Measurements from ENCODE around the gene FHIT. TPM values are rescaled to one million over a fixed set of nuclear protein-coding genes. Genes with fewer than 3 reads are reported as not detected.

FHIT gene
- total RNA-seq, 1 donor from 2014 or later: 11.5 TPM

- Histone ChIP-seq H3K27me3 (ENCODE audit: control insufficient read depth, insufficient read depth, low read length) (no peaks in the 10 kb centered on the region), H3K4me3 (ENCODE audit: low read depth, low read length) (no peak overlapping the region), H3K36me3 (ENCODE audit: control insufficient read depth, insufficient read depth, low read length) (no peaks in the 10 kb centered on the region)
- TF ChIP-seq CTCF (IDR thresholded peaks at IDR 0.05; ENCODE audit: insufficient read depth, low read length, poor library complexity, severe bottlenecking): no peak
- no peak for DNase-seq (ENCODE audit: low read depth)
Observed at GRCh38 chr3:60036803-60037202, 1214.4 kb downstream of the FHIT start.

GRCh38 chr3:60033901-60034453 lies 1217.3 kb downstream of the FHIT start:
- TF ChIP-seq CTCF (IDR thresholded peaks at IDR 0.05; ENCODE audit: insufficient read depth, low read length, poor library complexity, severe bottlenecking): no peak
- H3K4me3 ChIP-seq (ENCODE audit: low read depth, low read length): no peak overlapping the region
- no peaks in the 10 kb centered on the region for H3K27me3 ChIP-seq (ENCODE audit: control insufficient read depth, insufficient read depth, low read length)
- H3K36me3 ChIP-seq (ENCODE audit: control insufficient read depth, insufficient read depth, low read length): no peaks in the 10 kb centered on the region
- DNase-seq (ENCODE audit: low read depth): no peak

GRCh38 chr3:60030982-60031381 lies 1220.3 kb downstream of the FHIT start:
- H3K36me3 ChIP-seq (ENCODE audit: control insufficient read depth, insufficient read depth, low read length): no peaks in the 10 kb centered on the region
- TF ChIP-seq CTCF (IDR thresholded peaks at IDR 0.05; ENCODE audit: insufficient read depth, low read length, poor library complexity, severe bottlenecking): no peak
- H3K4me3 ChIP-seq (ENCODE audit: low read depth, low read length): no peak overlapping the region
- no peak for DNase-seq (ENCODE audit: low read depth)
- H3K27me3 ChIP-seq (ENCODE audit: control insufficient read depth, insufficient read depth, low read length): no peaks in the 10 kb centered on the region

- Histone ChIP-seq H3K36me3 (ENCODE audit: control insufficient read depth, insufficient read depth, low read length) (no peaks in the 10 kb centered on the region), H3K27me3 (ENCODE audit: control insufficient read depth, insufficient read depth, low read length) (no peaks in the 10 kb centered on the region), H3K4me3 (ENCODE audit: low read depth, low read length) (no peak overlapping the region)
- DNase-seq (ENCODE audit: low read depth): no peak
- no peak for TF ChIP-seq CTCF (IDR thresholded peaks at IDR 0.05; ENCODE audit: insufficient read depth, low read length, poor library complexity, severe bottlenecking)
Observed at GRCh38 chr3:60028233-60028632, 1223.0 kb downstream of the FHIT start.

- Histone ChIP-seq H3K27me3 (ENCODE audit: control insufficient read depth, insufficient read depth, low read length) (no peaks in the 10 kb centered on the region), H3K4me3 (ENCODE audit: low read depth, low read length) (no peak overlapping the region), H3K36me3 (ENCODE audit: control insufficient read depth, insufficient read depth, low read length) (no peaks in the 10 kb centered on the region)
- no peak for TF ChIP-seq CTCF (IDR thresholded peaks at IDR 0.05; ENCODE audit: insufficient read depth, low read length, poor library complexity, severe bottlenecking)
- no peak for DNase-seq (ENCODE audit: low read depth)
Observed at GRCh38 chr3:60027335-60027734, 1223.9 kb downstream of the FHIT start.

Measured in kidney epithelial cell (primary cell).